ELR (cell line): Measurements from ENCODE around the gene FFAR3.

Experiments used
- DNase-seq: peaks from one replicate; pipeline ENCODE4 v3.0.0-alpha.2; 2015; ENCODE audit warnings: low read depth

The FFAR3 gene

DNA sequence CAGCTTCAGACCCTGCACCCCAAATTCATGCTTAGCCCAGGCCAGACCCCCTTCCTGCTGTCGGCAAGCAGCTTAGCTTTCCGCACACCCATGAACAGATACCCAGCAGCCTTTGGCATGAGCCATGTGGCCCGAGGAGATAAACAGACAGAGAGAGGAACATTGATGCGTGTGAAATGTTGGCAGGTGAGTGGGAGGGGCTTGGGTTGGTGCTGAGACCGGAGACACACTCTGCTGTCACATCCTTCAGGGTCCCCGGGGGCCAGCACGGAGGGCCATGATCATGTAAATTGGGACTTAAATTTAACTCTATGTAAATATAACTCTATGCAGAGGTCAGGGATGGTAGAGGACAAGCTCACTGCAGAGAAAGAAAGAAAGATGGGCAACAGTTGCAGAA is 27.8 kb upstream of the FFAR3 start:
- no peak for DNase-seq

- DNase-seq, result no peak
Measured at GRCh38 chr19:35331551-35332214, 26.6 kb upstream of the FFAR3 start.

GRCh38 chr19:35332817-35333216 is 25.4 kb upstream of the FFAR3 start:
- DNase-seq, result no peak

DNA sequence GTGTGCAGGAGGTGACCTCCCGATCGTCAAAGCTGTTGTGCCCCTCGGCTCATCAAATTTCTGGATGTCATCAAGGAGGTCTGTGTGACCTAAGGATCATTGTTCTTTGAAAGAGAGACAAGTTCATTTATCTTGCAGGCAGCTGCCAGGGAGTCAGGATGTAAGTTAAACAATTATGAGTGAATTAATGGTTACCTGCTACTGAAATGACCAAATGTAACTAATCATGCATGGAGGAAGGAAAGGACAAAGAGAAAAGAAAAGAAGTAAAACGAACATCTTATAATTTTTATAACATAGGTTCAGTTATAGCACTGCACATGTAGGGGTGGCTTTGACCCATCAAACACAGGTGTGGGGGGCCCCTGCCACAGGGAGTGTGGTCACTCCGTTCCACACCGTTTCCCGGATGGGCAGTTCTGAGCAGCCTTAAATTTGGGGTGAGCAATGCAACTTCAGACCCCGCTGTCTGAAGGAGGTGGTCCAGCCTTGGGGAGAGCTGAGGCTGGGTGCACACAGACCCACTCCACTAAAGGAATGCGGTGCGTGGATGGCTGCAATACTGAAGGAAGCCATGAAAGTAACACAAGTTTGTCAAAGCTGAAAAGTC is 24.0 kb upstream of the FFAR3 start:
- no peak for DNase-seq

GRCh38 chr19:35336166-35336955 is 21.9 kb upstream of the FFAR3 start:
- no peak for DNase-seq

- no peak for DNase-seq
Measured at GRCh38 chr19:35337097-35337983, 20.9 kb upstream of the FFAR3 start.

DNA sequence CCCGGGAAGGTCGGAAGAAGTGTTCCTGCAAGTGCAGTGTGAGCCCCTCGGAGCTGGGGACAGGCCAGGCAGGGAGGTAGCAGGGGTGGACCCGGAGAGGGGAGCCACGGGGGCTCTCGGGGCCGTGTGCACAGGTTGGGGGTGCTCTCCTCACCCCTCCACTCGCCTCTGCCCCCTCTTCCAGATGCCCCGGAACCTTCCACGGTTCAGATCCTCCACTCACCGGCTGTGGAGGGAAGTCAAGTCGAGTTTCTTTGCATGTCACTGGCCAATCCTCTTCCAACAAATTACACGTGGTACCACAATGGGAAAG is 20.3 kb upstream of the FFAR3 start:
- no peak for DNase-seq

DNA sequence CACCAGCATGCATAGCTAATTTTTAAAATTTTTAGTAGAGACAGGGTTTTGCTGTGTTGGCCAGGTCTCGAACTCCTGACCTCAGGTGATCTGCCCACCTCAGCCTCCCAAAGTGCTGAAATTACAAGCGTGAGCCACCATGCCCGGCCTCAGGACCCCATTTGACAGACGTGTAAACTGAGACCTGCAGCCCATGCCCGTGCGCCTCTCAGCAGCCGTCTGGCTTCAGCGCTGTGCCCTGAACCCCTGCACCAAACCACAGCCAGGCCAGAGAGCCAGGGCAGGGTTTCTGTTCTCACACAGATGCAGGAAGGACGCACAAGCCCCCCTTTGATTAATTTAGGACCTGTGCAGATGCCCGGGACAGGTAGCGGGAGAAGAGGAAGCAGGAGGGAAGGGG is 17.8 kb upstream of the FFAR3 start:
- DNase-seq, result no peak

GRCh38 chr19:35341006-35341405 is 17.3 kb upstream of the FFAR3 start:
- no peak for DNase-seq

- DNase-seq, result no peak
Measured at GRCh38 chr19:35341565-35342225, 16.6 kb upstream of the FFAR3 start.

DNA sequence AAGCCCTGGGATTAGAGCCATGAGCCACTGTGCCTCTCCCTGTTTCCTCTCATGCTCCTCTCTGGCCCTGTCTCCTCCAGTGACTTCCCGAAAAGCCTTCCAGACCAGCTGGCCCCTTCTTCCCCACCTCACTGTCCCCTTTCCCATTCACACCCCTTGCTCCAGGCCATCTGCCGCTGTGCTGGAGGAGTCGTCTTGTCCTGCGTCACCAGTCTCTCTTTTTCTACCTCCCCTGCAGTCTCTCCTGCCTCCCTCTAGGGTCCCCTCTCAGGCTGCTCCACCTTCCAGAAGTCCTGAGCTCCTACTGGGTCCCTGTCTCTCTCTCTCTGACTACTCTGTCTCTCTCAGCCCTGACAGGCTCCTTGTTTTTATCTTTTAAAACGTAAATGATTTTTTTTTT is 15.8 kb upstream of the FFAR3 start:
- no peak for DNase-seq

DNA sequence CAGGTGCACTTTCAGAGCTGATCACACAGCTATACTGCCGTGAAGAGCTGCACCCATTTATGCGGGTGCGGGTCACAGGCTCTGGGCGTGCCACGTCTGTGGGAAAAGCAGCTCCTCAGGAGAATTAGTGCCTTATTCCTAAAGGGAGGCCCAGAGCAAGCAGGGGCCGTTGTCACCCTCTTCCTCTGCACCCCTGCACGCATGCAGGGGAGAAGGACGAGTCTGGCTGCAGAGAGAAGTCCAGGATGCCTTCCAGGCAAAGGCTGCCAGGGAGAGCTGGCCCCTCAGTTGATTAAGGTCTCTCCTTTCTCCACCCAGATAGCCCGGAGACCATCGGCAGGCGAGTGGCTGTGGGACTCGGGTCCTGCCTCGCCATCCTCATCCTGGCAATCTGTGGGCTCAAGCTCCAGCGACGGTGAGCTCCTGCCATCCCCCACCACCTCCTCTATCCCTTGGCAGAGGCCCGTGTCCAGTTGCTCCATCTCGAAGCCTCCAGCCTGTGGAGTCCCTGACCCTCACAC is 13.7 kb upstream of the FFAR3 start:
- DNase-seq, result no peak

GRCh38 chr19:35345671-35346111 is 12.6 kb upstream of the FFAR3 start:
- DNase-seq, result no peak

- DNase-seq, result no peak
Measured at GRCh38 chr19:35346193-35347052, 11.8 kb upstream of the FFAR3 start.

DNA sequence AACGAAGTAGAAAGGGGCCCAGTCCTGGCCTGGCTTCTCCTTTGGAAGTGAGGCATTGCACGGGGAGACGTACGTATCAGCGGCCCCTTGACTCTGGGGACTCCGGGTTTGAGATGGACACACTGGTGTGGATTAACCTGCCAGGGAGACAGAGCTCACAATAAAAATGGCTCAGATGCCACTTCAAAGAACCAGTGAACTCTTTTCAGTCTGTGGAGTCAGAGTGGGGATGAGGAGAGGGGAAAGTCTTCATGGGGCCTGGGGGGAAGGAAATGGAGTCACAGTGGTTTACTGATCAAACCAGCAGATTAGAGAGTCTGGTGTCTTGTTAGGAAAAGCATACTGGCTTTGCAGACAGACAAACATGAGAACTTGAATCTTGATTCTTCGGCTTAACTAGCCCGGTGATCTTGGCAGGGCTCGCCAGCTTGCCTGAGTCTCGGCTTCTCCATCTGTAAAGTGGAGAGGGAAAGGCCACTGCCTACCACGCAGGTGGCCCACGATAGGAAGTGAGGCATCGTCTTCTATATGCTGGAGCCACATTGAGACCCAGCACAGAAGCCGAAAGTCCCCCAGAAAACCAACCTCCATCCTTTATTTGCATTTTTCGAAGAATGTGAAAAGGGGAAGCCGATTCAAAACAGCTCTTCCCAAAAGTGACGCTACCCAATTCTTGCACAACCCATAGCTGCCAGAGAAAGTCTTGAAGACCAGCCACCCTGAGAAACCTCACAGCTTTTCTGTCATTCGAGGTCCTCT is 10.9 kb upstream of the FFAR3 start, which contains the start of gene FFAR1:
FFAR1 (plus strand) TSS at position 732 of the 759 bp plus-strand sequence. CDS start 3,650 bp downstream, outside the sequence.
- DNase-seq, result peak; percentile 5

DNA sequence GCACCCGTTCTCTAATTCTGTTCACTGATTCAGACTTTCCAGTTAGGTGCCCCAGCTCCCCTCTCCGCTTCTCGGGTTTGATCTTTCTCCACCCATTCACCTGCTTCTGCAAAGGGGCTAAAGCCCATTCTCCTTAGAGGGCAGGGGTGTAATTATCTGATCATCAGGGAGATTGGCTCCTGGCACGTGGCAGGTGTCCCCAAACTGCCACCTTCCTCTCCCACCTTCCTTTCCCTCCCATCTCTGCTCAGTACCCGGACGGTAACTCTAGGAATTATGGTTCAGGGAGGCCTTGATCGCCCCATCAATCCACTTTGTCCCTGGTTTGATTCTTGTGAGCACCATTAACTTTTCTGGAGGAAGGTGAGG is 10.3 kb upstream of the FFAR3 start:
- DNase-seq, result no peak

DNA sequence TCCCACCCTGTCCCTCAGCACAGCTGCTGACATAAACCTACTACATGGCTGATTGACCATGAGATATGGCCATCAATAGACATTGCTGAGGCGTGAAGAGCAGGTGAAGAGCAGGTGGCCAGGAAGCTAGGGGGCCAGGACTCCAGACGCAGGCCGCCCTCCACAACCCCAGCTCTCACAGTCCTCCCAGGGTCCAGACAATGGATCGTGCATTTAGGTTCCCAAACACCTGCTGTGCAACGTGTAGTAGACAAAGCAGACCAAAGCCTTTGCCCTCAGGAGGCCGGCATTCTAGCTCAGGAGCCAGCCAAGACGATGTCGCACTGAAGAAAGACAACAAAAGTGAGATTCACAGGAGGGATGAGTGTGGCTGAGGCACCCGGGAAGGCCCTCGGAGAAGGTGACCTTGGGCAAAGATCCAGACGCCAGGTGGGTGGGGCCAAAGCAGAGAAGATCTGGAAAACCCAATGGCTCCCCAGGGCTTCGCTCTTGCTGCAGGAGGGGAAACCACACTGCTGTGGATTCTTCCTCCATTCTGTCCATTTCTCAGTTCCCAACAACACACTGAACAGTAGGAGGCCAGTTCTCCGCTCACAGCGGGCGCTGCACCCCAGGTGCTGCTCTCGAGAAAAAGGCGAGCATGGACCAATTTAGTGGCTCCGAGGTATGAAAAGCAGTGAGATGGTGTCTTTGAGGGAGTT is 9.2 kb upstream of the FFAR3 start:
- no peak for DNase-seq

DNA sequence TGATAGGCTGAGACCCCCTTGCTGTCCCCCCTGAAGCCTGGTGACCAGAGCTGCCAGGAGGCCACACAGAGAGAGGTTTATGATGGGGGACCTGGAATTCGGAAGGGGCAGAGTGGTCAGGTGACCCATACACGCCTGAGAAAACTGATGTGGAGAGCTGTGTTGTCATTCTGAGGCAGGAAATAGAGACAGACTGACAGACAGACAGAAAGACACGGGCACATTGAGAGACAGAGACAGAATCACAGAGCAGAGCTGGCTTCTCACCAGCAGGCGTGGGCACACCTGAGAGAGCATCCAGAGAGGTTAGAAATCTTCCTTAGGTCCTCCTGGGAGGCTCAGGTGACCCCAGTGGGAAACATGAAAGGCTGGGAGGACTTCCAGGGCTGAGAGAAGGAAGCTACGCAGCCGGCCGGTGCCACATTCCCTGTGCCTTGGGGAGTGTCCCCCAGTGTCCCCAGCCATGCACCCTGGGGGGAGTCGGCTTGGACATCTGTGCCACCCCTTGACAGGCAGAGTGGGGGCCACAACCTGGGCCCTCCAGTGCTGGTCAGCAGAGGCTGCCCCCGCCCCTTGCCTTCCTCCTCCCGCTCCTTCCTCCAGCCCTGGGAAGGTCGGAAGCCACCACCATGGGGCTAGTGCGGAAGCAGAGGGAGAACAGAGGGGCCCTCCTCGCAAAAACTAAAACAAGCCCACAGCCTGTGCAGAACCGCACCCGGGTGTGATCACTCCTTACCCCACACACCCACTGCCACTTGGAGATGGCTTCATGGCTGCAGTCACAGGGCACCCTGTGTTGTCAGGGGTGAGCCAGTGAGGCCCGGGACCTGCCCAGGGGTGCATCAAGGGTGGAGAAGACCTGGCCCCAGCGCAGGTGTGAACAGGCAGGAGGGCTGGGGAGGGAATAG is 8.4 kb upstream of the FFAR3 start:
- DNase-seq, result no peak
